NCI-H748 treated with DMSO at 0.1 percent for 48 hours (cell line): ENCODE measurements around the gene KCNIP2.

Experiments used
- DNase-seq: peaks from one replicate; lab custom pipeline; 2025; lab: John Stamatoyannopoulos, UW

KCNIP2 gene

DNA sequence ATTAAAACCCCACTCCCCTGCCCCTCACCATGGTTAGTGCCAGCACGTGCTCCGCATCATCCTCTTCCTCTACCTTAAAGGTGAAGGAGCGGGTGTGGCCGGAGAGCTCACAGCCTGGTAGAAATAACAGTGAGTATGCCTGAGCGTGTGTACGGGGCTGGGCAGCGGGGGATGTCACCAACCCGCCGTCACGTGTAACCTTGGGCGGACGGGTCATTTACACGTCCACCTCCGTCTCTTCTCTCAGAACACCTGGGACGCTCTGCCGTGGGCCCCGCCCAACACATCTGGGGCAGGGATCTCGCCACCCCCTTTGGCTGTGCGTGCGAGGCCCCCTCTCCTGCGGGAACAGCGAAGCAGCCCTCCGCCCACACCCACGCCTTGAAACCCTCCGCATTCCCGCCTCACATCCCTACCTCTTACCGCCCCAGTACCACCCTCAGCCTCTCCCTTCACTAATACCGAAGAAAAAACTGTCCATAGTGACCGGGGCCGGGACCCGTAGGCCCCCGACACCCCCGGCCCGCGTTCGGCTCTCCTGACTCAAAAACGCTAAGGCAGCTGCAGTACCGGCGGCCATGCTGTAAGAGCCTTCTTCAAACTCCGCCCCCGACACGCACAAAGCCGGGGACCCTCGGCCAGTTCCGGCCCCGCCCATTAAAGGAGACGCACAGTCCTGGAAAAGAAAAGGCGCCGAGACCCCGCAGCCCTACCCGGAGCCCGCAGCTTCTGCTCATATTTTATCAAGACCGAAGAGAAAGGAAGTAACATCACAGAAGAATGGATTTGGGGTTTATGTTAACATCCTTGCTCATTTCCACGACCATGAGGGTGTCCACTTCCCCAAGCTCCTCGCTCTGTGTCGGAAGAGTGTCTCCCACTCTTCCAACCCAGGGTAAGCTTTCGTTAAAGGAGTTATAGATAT, 60.5 kb downstream of the KCNIP2 start, which contains the start of gene NPM3:
TSS of gene NPM3 (minus strand) at position 636 of the 925 bp plus-strand sequence. CDS start at position 580, 56 bp downstream.
- peak; percentile 37 for DNase-seq

DNA sequence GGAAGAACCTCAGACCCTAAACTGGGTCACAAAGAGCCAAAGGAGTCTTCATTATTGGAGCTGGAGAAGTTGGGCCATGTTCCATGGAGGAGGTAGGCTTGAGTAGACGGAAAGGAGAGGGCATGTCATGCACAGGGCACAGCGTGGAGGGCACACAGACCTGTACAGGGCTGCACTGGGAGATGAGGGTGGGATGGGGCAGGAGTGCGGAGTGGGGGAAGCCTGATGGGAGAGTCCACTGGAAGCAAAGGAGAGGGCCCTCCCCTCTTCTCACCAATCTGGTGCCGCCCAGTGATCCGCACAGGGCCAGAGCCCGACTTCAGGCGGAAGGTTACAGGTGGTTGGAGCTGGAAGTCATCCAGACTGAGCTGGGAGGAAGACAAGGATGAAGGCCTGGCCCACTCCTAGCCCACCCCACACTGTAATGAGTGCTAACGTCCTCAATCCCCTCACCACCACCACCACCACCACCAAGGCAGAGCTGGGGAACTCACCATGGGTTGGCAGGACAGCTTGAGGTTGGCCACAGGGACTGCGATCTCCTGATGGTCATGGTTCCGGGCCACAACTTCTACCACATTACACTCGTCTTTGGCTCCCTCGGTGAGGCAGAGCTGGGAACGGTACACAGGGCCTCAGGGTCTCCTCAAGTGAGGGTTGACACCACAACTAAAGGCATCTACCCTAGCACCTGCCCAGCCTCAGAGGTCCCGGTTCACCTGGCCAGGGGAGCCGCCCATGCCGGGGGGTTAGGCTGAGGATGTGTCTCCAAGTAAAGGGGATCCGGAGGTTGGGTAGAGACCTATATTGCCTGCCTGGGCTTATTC, 61.4 kb downstream of the KCNIP2 start:
- no peak for DNase-seq

- no peak for DNase-seq
These were observed 62.0 kb downstream of the KCNIP2 start for GRCh38 chr10:101781655-101781983.

DNA sequence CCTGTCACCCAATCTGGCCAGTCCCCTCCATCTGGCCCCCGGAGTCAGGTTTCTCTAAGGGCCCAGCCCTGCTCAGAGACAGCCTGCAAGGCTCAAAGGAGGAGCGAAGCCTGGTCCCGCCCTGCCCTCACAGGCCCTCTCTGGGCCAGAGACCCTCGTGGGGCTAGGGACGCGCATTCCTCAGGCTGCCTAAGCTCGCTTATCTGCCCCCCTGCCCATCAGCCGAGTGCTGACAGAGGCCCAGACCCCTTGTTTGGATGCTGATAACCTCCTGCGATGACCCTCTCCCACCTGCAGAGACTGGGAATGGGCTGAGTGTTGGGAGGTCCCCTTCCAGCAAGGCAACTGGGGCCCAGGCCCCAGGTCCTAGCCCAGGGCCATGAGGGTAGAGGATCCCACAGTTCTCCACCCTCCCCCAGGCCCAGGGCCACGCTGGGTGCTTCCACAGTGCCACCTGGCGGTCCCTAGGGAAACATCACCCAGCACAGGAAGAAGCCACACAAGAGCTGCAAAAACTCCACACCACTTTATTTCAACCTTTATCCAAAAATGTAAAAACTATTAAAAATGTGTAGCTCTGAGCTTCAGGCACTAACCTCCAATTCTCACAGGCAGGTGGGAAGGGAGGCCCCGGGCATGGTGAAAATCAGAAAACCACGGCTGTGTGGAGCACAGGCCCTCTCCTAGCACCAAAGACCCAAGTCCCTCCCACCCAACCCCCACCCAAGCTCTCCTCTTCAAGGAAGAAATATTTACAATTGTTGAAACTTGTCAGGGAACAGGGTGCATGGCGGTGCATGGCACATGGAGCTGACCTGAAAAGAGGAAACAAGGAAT, 62.6 kb downstream of the KCNIP2 start:
- peak; percentile 13 for DNase-seq

DNA sequence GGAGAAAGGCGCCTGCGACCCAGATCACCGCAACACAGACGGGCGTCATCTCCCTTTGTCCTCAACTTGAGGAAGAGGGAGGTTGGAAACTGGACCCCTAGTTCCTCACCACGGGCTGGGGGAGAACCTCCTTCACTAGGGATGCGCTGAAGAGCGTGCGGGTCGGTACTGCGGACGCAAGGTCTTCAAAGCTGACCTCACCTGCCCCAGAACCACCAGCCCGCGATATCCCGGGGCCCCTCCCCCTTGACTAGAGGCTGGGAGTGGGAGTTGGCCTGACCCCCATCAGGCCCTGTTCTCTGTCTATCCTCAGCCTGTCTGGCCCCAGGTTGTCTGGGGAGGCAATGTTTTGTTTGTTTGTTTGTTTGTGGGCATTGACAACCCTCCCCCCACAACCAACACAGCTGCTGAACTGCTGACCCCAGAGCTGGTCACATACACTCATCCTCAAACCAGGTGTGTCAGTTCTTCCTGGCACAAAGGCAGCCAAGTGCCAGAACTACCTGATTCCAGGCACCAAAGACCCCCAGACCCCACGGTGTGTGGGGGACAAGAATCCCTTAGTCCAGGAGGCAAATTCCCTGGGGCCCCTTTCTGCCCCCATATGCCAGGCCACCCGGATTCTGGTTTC, 63.3 kb downstream of the KCNIP2 start:
- DNase-seq, result no peak

DNA sequence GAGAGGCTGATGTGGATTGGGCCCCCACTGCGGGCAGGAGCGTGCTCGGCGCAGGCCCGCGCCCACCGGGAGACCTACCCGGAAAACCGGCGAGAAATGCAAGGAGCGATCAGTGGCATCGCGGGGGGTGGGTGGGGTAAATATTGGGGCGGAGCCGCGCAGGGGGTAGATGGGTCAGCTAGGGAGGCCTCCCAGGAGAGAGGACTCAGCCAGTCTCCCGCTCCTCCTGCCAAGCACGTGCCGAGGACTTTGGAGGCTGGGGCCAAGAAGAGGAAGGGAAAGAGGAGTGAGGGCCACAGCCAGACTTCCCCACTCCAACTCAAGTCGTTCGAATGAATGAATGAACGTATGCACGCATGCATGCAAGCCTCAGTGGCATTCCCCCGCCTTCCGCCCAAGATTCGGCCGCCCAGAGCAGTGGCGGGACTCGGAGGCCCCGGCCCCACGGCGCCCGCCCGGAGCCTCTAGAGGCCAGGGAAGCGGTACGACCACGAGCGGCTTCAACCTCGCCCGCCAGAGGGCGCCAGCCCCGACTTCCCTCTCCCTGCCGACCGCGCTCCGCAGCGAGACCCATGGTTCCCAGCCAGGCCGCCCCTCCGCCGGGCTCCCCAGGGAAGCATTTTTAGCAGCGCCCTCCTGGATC, 63.9 kb downstream of the KCNIP2 start:
- peak; percentile 38 for DNase-seq

DNA sequence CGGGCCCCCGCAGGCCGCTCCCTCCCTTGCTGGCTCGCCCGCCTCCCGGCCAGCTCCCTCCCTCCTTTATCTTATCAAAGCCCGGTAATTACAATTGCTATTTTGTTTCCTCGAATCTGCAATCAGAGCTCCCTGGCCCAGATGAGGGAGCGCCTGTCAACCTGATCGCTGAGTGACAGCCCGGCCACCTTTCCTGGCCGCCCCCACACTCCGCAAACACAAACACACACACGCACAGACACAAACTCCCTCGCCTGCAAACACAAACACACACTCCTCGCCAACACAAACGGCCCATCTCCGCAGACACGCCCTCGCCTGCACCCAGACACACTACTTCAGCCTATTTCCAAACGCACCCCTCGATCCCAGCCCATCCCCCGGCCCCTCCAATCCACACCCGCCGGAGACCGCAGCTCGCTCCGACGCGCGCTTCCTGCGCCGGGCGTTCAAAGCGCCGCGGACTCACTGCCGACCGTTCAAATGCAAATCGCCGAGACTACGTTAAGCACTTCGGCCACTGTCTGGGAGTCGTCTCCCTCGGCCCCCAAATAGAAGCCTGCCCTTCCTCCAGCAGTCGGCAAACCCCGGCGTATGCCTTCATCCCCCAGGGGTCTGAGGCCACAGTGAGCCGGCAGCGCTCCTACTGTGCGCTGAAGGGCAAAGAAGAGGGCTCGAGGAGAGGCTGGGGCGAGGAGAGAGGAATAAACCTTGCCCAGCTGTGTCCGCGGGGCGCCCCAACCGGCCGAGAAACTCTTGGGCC, 64.6 kb downstream of the KCNIP2 start:
- DNase-seq, result peak; percentile 6

DNA sequence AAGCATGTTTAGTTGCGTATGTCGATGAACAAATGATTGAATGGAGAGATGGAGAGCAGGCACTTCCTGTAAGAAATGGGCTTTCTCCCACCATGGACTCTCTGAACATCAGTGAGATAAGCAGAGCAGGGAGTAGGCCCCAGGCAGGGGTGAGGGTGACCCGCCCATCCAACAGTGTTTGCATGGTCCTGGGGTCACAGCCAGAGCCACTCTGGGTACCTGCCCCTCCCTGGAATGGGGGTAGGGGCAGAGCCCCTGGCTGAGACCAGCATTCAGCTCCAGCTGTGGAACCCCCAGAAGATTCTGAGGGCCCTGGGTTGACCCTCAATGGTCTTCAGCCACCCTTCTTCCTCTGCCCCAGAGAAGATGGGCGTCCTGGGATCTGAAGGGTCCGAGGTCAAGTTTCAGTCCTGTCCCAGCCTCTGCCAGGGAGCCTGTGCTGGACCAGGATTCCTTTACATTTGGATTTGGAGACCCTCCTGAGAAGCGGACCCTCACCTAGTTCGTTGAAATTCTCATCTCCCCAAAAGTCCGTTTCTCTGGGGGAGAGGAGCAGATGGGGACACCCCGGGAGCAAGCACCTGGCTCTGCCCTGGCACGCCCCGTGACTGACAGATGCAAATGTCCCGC, 65.3 kb downstream of the KCNIP2 start:
- no peak for DNase-seq

DNA sequence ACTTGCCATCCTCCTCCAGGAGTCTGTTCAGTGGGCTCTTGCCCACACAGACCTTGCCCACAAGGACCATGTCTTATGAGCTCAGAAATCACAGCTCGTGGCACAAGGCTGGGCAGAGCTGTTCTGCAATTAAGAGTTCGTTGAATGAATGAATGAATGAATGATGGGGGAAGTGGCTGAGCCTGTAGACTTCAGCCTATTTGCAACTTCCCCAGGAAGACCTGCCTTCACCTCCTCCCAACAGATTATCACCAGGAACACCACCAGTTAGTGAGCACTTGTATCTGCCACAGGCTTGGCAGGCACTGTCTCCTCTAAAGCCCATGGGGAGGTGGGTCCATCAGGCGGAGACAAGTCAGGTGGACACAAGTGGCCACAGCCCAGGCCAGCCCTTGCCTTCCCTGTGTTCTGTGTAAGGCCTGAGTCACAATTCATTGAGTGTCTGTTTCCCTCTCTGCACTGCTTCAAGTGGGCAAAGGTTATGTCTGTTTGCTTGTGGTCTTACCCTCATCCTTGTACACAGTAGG, 65.9 kb downstream of the KCNIP2 start:
- no peak for DNase-seq

GRCh38 chr10:101776161-101776817, 67.3 kb downstream of the KCNIP2 start:
- DNase-seq, result no peak
